ENCODE measurements around the gene ADCY2. TPM values are rescaled to one million over a fixed set of nuclear protein-coding genes. Genes with fewer than 3 reads are reported as not detected.

Gene ADCY2
- total and polyA plus RNA-seq, 4 experiments from 2014 or later, result not detected

DNA sequence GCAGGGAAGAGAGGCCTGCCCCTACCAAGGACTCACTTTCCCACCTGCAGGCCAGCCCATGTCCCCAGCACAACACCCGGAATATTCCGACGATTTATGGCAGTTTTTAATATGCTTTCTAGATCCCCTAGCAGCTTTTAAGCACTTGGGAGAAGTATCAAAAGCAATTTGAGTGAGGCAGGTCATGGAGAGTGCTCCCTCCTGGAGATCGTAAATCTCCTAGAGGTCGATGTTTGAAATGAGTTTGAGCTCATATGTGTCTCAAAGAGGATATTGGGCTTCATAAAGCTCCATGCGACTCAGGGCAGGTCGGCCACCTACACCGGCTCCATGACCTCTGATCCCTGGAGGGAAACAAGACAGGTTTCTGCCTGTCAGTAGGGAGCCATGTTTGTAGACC lies 427.7 kb downstream of the ADCY2 start:
- no peaks in the 10 kb centered on the region for H3K9me3 ChIP-seq (ENCODE audit: control insufficient read depth in 1 of 2, low read length in 2 of 2)
- H3K36me3 ChIP-seq (ENCODE audit: insufficient read depth, low read length), result no peaks in the 10 kb centered on the region
- Mint-ChIP-seq H3K4me3 (no peak overlapping the region), H3K36me3 (no peaks in the 10 kb centered on the region), H3K4me1 (peaks cover 0 to 4% (median 0%) of the 10 kb centered on the region in 4 donors), H3K27ac (no peak overlapping the region), H3K27me3 (peaks cover 20 to 34% of the 10 kb centered on the region in 2 donors), H3K9me3 (no peaks in the 10 kb centered on the region)
- H3K27me3 ChIP-seq (ENCODE audit: insufficient read depth, low read length), result no peaks in the 10 kb centered on the region
- ChIA-PET CTCF (ENCODE audit: partially characterized antibody) (interaction anchor here (1.2 kb wide), 1 partner anchor 8 kb away, joined by 4 read pairs; no protein-coding TSS in a partner anchor), POLR2A (ENCODE audit: partially characterized antibody) (no interaction called here)
- no peaks in the 10 kb centered on the region for H3K4me1 ChIP-seq (ENCODE audit: insufficient read depth, low read length)
- intact Hi-C loops (cut with micrococcal nuclease), result no loop called here
- no peak overlapping the region for H3K27ac ChIP-seq (ENCODE audit: low read depth, low read length)
- no peak for DNase-seq
- no peak overlapping the region for H3K4me3 ChIP-seq (ENCODE audit: low read length in 2 of 2)

GRCh38 chr5:7824995-7825394 lies 429.1 kb downstream of the ADCY2 start:
- H3K4me1 Mint-ChIP-seq, result peaks cover 0 to 4% (median 0%) of the 10 kb centered on the region in 4 donors
- Histone ChIP-seq H3K27me3 (ENCODE audit: insufficient read depth, low read length) (no peaks in the 10 kb centered on the region), H3K9me3 (ENCODE audit: control insufficient read depth in 1 of 2, low read length in 2 of 2) (no peaks in the 10 kb centered on the region), H3K4me1 (ENCODE audit: insufficient read depth, low read length) (no peaks in the 10 kb centered on the region), H3K27ac (ENCODE audit: low read depth, low read length) (no peak overlapping the region), H3K4me3 (ENCODE audit: low read length in 2 of 2) (no peak overlapping the region), H3K36me3 (ENCODE audit: insufficient read depth, low read length) (no peaks in the 10 kb centered on the region)
- no peaks in the 10 kb centered on the region for H3K9me3 Mint-ChIP-seq
- intact Hi-C loops (cut with micrococcal nuclease), result no loop called here
- H3K4me3 Mint-ChIP-seq, result no peak overlapping the region
- CTCF ChIA-PET (ENCODE audit: partially characterized antibody), result interaction anchor here (1.6 kb wide), 1 partner anchor 8 kb away, joined by 5 read pairs; no protein-coding TSS in a partner anchor
- H3K27me3 Mint-ChIP-seq, result peaks cover 16 to 31% of the 10 kb centered on the region in 2 donors
- H3K36me3 Mint-ChIP-seq, result no peaks in the 10 kb centered on the region
- no peak for DNase-seq
- H3K27ac Mint-ChIP-seq, result no peak overlapping the region
- POLR2A ChIA-PET (ENCODE audit: partially characterized antibody), result no interaction called here

DNA sequence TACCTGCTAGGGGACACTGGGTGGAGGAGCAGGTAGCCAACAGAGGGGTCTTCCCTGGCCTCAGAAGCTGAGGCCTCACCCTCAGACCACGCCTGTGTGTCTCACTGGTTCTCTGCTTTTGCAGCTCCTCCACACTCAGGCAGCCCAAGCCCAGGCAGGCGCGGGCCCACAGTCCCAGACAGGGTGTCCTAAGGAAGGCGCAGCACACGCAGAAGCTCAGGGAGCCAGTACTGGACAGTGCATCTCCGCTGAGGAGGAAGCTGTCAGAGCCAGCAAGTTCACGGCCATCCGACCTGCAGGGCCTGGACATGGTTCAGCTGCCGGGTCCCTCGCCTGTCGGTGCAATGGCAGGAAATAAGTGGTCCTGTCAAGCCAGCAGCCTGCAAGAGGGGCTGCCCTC lies 429.7 kb downstream of the ADCY2 start:
- intact Hi-C loops (cut with micrococcal nuclease), result no loop called here
- Mint-ChIP-seq H3K27ac (no peak overlapping the region), H3K4me1 (peaks cover 0 to 4% (median 0%) of the 10 kb centered on the region in 4 donors), H3K27me3 (peaks cover 16 to 31% of the 10 kb centered on the region in 2 donors), H3K36me3 (no peaks in the 10 kb centered on the region), H3K9me3 (no peaks in the 10 kb centered on the region), H3K4me3 (no peak overlapping the region)
- no peaks in the 10 kb centered on the region for H3K4me1 ChIP-seq (ENCODE audit: insufficient read depth, low read length)
- no peak overlapping the region for H3K4me3 ChIP-seq (ENCODE audit: low read length in 2 of 2)
- ChIA-PET CTCF (ENCODE audit: partially characterized antibody) (interaction anchor here (1.6 kb wide), 1 partner anchor 8 kb away, joined by 5 read pairs; no protein-coding TSS in a partner anchor), POLR2A (ENCODE audit: partially characterized antibody) (no interaction called here)
- no peak overlapping the region for H3K27ac ChIP-seq (ENCODE audit: low read depth, low read length)
- no peaks in the 10 kb centered on the region for H3K27me3 ChIP-seq (ENCODE audit: insufficient read depth, low read length)
- H3K36me3 ChIP-seq (ENCODE audit: insufficient read depth, low read length), result no peaks in the 10 kb centered on the region
- DNase-seq, result no peak
- no peaks in the 10 kb centered on the region for H3K9me3 ChIP-seq (ENCODE audit: control insufficient read depth in 1 of 2, low read length in 2 of 2)

GRCh38 chr5:7827610-7828009 lies 431.7 kb downstream of the ADCY2 start:
- H3K27me3 Mint-ChIP-seq, result peaks cover 13 to 22% of the 10 kb centered on the region in 2 donors
- ChIA-PET CTCF (ENCODE audit: partially characterized antibody) (interaction anchor here (1.2 kb wide), 1 partner anchor 11 kb away, joined by 3 read pairs; no protein-coding TSS in a partner anchor), POLR2A (ENCODE audit: partially characterized antibody) (no interaction called here)
- no peak overlapping the region for H3K27ac ChIP-seq (ENCODE audit: low read depth, low read length)
- H3K9me3 Mint-ChIP-seq, result no peaks in the 10 kb centered on the region
- no peaks in the 10 kb centered on the region for H3K36me3 Mint-ChIP-seq
- no peak for DNase-seq
- no peaks in the 10 kb centered on the region for H3K36me3 ChIP-seq (ENCODE audit: insufficient read depth, low read length)
- no peaks in the 10 kb centered on the region for H3K9me3 ChIP-seq (ENCODE audit: control insufficient read depth in 1 of 2, low read length in 2 of 2)
- no peak overlapping the region for H3K27ac Mint-ChIP-seq
- H3K4me1 Mint-ChIP-seq, result no peaks in the 10 kb centered on the region
- H3K4me3 ChIP-seq (ENCODE audit: low read length in 2 of 2), result no peak overlapping the region
- no peak overlapping the region for H3K4me3 Mint-ChIP-seq
- peaks cover 8% of the 10 kb centered on the region for H3K27me3 ChIP-seq (ENCODE audit: insufficient read depth, low read length)
- no peaks in the 10 kb centered on the region for H3K4me1 ChIP-seq (ENCODE audit: insufficient read depth, low read length)
- intact Hi-C loops (cut with micrococcal nuclease), result no loop called here

GRCh38 chr5:7828269-7828668 lies 432.3 kb downstream of the ADCY2 start:
- no peaks in the 10 kb centered on the region for H3K36me3 Mint-ChIP-seq
- no peak for DNase-seq
- POLR2A ChIA-PET (ENCODE audit: partially characterized antibody), result no interaction called here
- Histone ChIP-seq H3K4me3 (ENCODE audit: low read length in 2 of 2) (no peak overlapping the region), H3K27ac (ENCODE audit: low read depth, low read length) (no peak overlapping the region), H3K4me1 (ENCODE audit: insufficient read depth, low read length) (no peaks in the 10 kb centered on the region), H3K36me3 (ENCODE audit: insufficient read depth, low read length) (no peaks in the 10 kb centered on the region), H3K27me3 (ENCODE audit: insufficient read depth, low read length) (peaks cover 8% of the 10 kb centered on the region), H3K9me3 (ENCODE audit: control insufficient read depth in 1 of 2, low read length in 2 of 2) (no peaks in the 10 kb centered on the region)
- H3K4me1 Mint-ChIP-seq, result no peaks in the 10 kb centered on the region
- no peaks in the 10 kb centered on the region for H3K9me3 Mint-ChIP-seq
- intact Hi-C loops (cut with micrococcal nuclease), result no loop called here
- no peak overlapping the region for H3K27ac Mint-ChIP-seq
- CTCF ChIA-PET (ENCODE audit: partially characterized antibody), result interaction anchor here (1.2 kb wide), 1 partner anchor 11 kb away, joined by 3 read pairs; no protein-coding TSS in a partner anchor
- H3K4me3 Mint-ChIP-seq, result no peak overlapping the region
- peaks cover 11 to 15% of the 10 kb centered on the region in 2 donors for H3K27me3 Mint-ChIP-seq

GRCh38 chr5:7834982-7835381 lies 439.0 kb downstream of the ADCY2 start:
- H3K4me3 Mint-ChIP-seq, result no peak overlapping the region
- POLR2A ChIA-PET (ENCODE audit: partially characterized antibody), result no interaction called here
- H3K4me1 Mint-ChIP-seq, result no peaks in the 10 kb centered on the region

DNA sequence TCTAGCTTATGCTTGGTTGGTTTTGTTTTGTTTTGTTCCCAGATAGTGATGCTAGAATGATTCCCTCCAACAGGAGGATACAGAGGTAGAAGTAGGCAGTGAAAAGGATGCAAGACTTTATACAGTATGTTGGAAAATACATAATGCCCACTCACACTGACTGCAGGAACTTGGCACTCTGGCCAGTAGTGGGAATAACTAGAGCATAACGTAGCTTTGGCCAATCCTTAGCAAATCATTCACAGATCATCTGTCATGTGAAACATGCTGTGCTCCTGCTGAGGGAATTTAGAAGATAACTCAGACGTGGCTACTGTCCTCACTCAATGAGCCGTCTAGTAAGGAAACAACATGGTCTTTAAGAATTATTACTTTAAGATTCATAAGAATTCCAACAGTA lies 441.5 kb downstream of the ADCY2 start:
- H3K9me3 Mint-ChIP-seq, result peaks cover 0 to 4% (median 0%) of the 10 kb centered on the region in 8 donors
- H3K36me3 Mint-ChIP-seq, result no peaks in the 10 kb centered on the region
- H3K4me1 Mint-ChIP-seq, result no peaks in the 10 kb centered on the region
- POLR2A ChIA-PET (ENCODE audit: partially characterized antibody), result no interaction called here
- no peaks in the 10 kb centered on the region for H3K27me3 ChIP-seq (ENCODE audit: insufficient read depth, low read length)
- H3K4me3 ChIP-seq (ENCODE audit: low read length in 2 of 2), result no peak overlapping the region
- no peaks in the 10 kb centered on the region for H3K36me3 ChIP-seq (ENCODE audit: insufficient read depth, low read length)
- peaks cover 9% of the 10 kb centered on the region in 2 donors for H3K27me3 Mint-ChIP-seq
- CTCF ChIA-PET (ENCODE audit: partially characterized antibody), result no interaction called here
- intact Hi-C loops (cut with micrococcal nuclease), result no loop called here
- H3K27ac Mint-ChIP-seq, result no peak overlapping the region
- no peak overlapping the region for H3K27ac ChIP-seq (ENCODE audit: low read depth, low read length)
- DNase-seq, result no peak
- no peaks in the 10 kb centered on the region for H3K9me3 ChIP-seq (ENCODE audit: control insufficient read depth in 1 of 2, low read length in 2 of 2)
- H3K4me3 Mint-ChIP-seq, result no peak overlapping the region
- H3K4me1 ChIP-seq (ENCODE audit: insufficient read depth, low read length), result no peaks in the 10 kb centered on the region

More at GRCh38 chr5:7834982-7835381, 439.0 kb downstream of the ADCY2 start:
- no peaks in the 10 kb centered on the region for H3K4me1 ChIP-seq (ENCODE audit: insufficient read depth, low read length)
- H3K4me3 ChIP-seq (ENCODE audit: low read length in 2 of 2), result no peak overlapping the region
- Mint-ChIP-seq H3K9me3 (peaks cover 0 to 4% (median 0%) of the 10 kb centered on the region in 8 donors), H3K27ac (no peak overlapping the region), H3K36me3 (no peaks in the 10 kb centered on the region), H3K27me3 (peaks cover 4 to 10% of the 10 kb centered on the region in 2 donors)
- peaks cover 8% of the 10 kb centered on the region for H3K27me3 ChIP-seq (ENCODE audit: insufficient read depth, low read length)
- intact Hi-C loops (cut with micrococcal nuclease), result no loop called here
- DNase-seq, result no peak
- no peaks in the 10 kb centered on the region for H3K36me3 ChIP-seq (ENCODE audit: insufficient read depth, low read length)
- H3K9me3 ChIP-seq (ENCODE audit: control insufficient read depth in 1 of 2, low read length in 2 of 2), result no peaks in the 10 kb centered on the region
- H3K27ac ChIP-seq (ENCODE audit: low read depth, low read length), result no peak overlapping the region
- CTCF ChIA-PET (ENCODE audit: partially characterized antibody), result no interaction called here

Measured in CD4-positive, alpha-beta memory T cell (primary cell).